Astrocyte (in vitro differentiated cells and primary cell): ENCODE measurements around the gene PIGU. TPM values are rescaled to one million over a fixed set of nuclear protein-coding genes. Genes with fewer than 3 reads are reported as not detected.

Source experiments
- DNase-seq: peaks from one replicate; pipeline ENCODE4 v3.0.0-alpha.2; 2010; ENCODE audit warnings: low read depth
- FAIRE-seq: peaks from 2 replicates; lab custom pipeline; 2011; peaks lifted over from hg19 to GRCh38; lab: Jason Lieb, UNC
- H2AFZ ChIP-seq: 2 replicates; pipeline ENCODE4 v1.6.0; 2012; ENCODE audit warnings: low read depth, low read length, inconsistent platforms
- H3K27ac ChIP-seq: 2 replicates; pipeline ENCODE4 v1.5.1; 2011; ENCODE audit warnings: low read depth, low read length, inconsistent platforms
- H3K27me3 ChIP-seq: 2 replicates; pipeline ENCODE4 v1.6.0; 2011; ENCODE audit warnings: low read length, inconsistent platforms; ENCODE audit not compliant: insufficient read depth
- H3K36me3 ChIP-seq: 2 replicates; pipeline ENCODE4 v1.5.1; 2011; ENCODE audit warnings: low read length, inconsistent platforms; ENCODE audit not compliant: insufficient read depth
- H3K4me1 ChIP-seq: 2 replicates; pipeline ENCODE4 v1.5.1; 2011; ENCODE audit warnings: low read length, inconsistent platforms; ENCODE audit not compliant: insufficient read depth
- H3K4me2 ChIP-seq: 2 replicates; pipeline ENCODE4 v1.6.0; 2012; ENCODE audit warnings: low read length, inconsistent platforms
- H3K4me3 ChIP-seq: 2 replicates; pipeline ENCODE4 v1.5.1; 2011; ENCODE audit warnings: low read depth, mild to moderate bottlenecking, low read length, inconsistent platforms; ENCODE audit not compliant: insufficient read depth
- H3K79me2 ChIP-seq: 2 replicates; pipeline ENCODE4 v1.6.0; 2012; ENCODE audit warnings: mild to moderate bottlenecking, low read length, inconsistent platforms; ENCODE audit not compliant: insufficient read depth
- H3K9ac ChIP-seq: 2 replicates; pipeline ENCODE4 v1.6.0; 2012; ENCODE audit warnings: mild to moderate bottlenecking, low read length, inconsistent platforms
- H3K9me3 ChIP-seq: 2 replicates; pipeline ENCODE4 v1.5.1; 2012; ENCODE audit warnings: low read depth, mild to moderate bottlenecking, low read length, inconsistent platforms; ENCODE audit not compliant: insufficient read depth
- H4K20me1 ChIP-seq: 2 replicates; pipeline ENCODE4 v1.6.0; 2012; ENCODE audit warnings: low read length, inconsistent platforms; ENCODE audit not compliant: insufficient read depth
- H3K27ac Mint-ChIP-seq: one replicate; pipeline ENCODE4 v1.8.0; 2021; ENCODE audit warnings: mild to moderate bottlenecking, mixed read lengths; ENCODE audit not compliant: unreplicated experiment
- H3K27me3 Mint-ChIP-seq: one replicate; pipeline ENCODE4 v1.8.0; 2021; ENCODE audit warnings: low read depth, mixed read lengths; ENCODE audit not compliant: unreplicated experiment
- H3K36me3 Mint-ChIP-seq: one replicate; pipeline ENCODE4 v1.8.0; 2021; ENCODE audit warnings: low read depth, mixed read lengths; ENCODE audit not compliant: unreplicated experiment
- H3K4me1 Mint-ChIP-seq: one replicate; pipeline ENCODE4 v1.8.0; 2021; ENCODE audit warnings: low read depth, mixed read lengths; ENCODE audit not compliant: unreplicated experiment
- H3K4me3 Mint-ChIP-seq: one replicate; pipeline ENCODE4 v1.8.0; 2021; ENCODE audit warnings: mild to moderate bottlenecking, moderate library complexity, mixed read lengths; ENCODE audit not compliant: unreplicated experiment
- H3K9me3 Mint-ChIP-seq: one replicate; pipeline ENCODE4 v1.8.0; 2021; ENCODE audit warnings: mild to moderate bottlenecking, mixed read lengths; ENCODE audit not compliant: unreplicated experiment
- CTCF ChIP-seq: IDR thresholded peaks from 2 replicates; pipeline ENCODE4 v1.5.1; 2011; ENCODE audit warnings: low read depth, mild to moderate bottlenecking, inconsistent platforms, low read length, moderate library complexity; ENCODE audit not compliant: insufficient read depth
- EZH2 ChIP-seq: IDR thresholded peaks from 2 replicates; pipeline ENCODE4 v1.6.1; 2012; ENCODE audit warnings: mild to moderate bottlenecking, low read length, inconsistent platforms; ENCODE audit not compliant: insufficient read depth
- total RNA-seq: library from RNA; stranded (reverse); gene quantifications from 2 replicates; pipeline ENCODE4 v1.2.1, GENCODE V29; 2021

Gene PIGU
- total RNA-seq, 1 donor from 2014 or later: 16.7 TPM

- DNase-seq (no peak), FAIRE-seq (no peak)
- no peak overlapping the region for H3K27ac ChIP-seq
- no peaks in the 10 kb centered on the region for H4K20me1 ChIP-seq
- H3K4me2 ChIP-seq: no peak overlapping the region
- no peak overlapping the region for H3K27ac Mint-ChIP-seq
- no peaks in the 10 kb centered on the region for H3K27me3 ChIP-seq
- H3K4me1 Mint-ChIP-seq: peaks cover 40% of the 10 kb centered on the region
- no peaks in the 10 kb centered on the region for H3K36me3 ChIP-seq
- peaks cover 7% of the 10 kb centered on the region for H3K36me3 Mint-ChIP-seq
- H2AFZ ChIP-seq: no peak overlapping the region
- no peaks in the 10 kb centered on the region for H3K27me3 Mint-ChIP-seq
- H3K4me3 Mint-ChIP-seq: no peak overlapping the region
- H3K4me1 ChIP-seq: peaks cover 34% of the 10 kb centered on the region
- no peaks in the 10 kb centered on the region for H3K9me3 Mint-ChIP-seq
- no peak overlapping the region for H3K4me3 ChIP-seq
- H3K79me2 ChIP-seq: no peaks in the 10 kb centered on the region
- H3K9me3 ChIP-seq: no peaks in the 10 kb centered on the region
- H3K9ac ChIP-seq: no peak overlapping the region
- TF ChIP-seq CTCF: no peak
- no peak for TF ChIP-seq EZH2
These were observed 98.4 kb downstream of the PIGU start for GRCh38 chr20:34578521-34578920.

- Mint-ChIP-seq H3K27me3 (no peaks in the 10 kb centered on the region), H3K4me1 (peaks cover 36% of the 10 kb centered on the region), H3K4me3 (no peak overlapping the region), H3K27ac (no peak overlapping the region), H3K9me3 (no peaks in the 10 kb centered on the region), H3K36me3 (peaks cover 11% of the 10 kb centered on the region)
- Histone ChIP-seq H3K36me3 (no peaks in the 10 kb centered on the region), H3K4me2 (no peak overlapping the region), H3K79me2 (no peaks in the 10 kb centered on the region), H3K4me3 (no peak overlapping the region), H4K20me1 (no peaks in the 10 kb centered on the region), H3K4me1 (peaks cover 33% of the 10 kb centered on the region), H3K27me3 (no peaks in the 10 kb centered on the region), H3K9me3 (no peaks in the 10 kb centered on the region), H3K27ac (no peak overlapping the region), H3K9ac (no peak overlapping the region), H2AFZ (no peak overlapping the region)
- DNase-seq (no peak), FAIRE-seq (no peak)
- TF ChIP-seq CTCF: no peak
- no peak for TF ChIP-seq EZH2
These were observed 98.9 kb downstream of the PIGU start for GRCh38 chr20:34578025-34578424.

GRCh38 chr20:34577061-34577460 lies 99.8 kb downstream of the PIGU start:
- Mint-ChIP-seq H3K27ac (no peak overlapping the region), H3K27me3 (no peaks in the 10 kb centered on the region), H3K4me1 (peaks cover 28% of the 10 kb centered on the region), H3K9me3 (no peaks in the 10 kb centered on the region), H3K36me3 (peaks cover 14% of the 10 kb centered on the region), H3K4me3 (no peak overlapping the region)
- DNase-seq: no peak
- Histone ChIP-seq H3K27ac (no peak overlapping the region), H3K27me3 (no peaks in the 10 kb centered on the region), H2AFZ (no peak overlapping the region), H3K4me1 (peaks cover 27% of the 10 kb centered on the region), H4K20me1 (no peaks in the 10 kb centered on the region), H3K9ac (no peak overlapping the region), H3K4me2 (no peak overlapping the region), H3K36me3 (no peaks in the 10 kb centered on the region), H3K4me3 (no peak overlapping the region), H3K9me3 (no peaks in the 10 kb centered on the region), H3K79me2 (no peaks in the 10 kb centered on the region)
- TF ChIP-seq EZH2 (no peak), CTCF (no peak)
- no peak for FAIRE-seq
